A673 (cell line): ENCODE results near the gene CRY1. TPM values are rescaled to one million over a fixed set of nuclear protein-coding genes. Genes with fewer than 3 reads are reported as not detected.

ENCODE experiments used
- BruUV-seq: library from RNA; stranded (reverse); fragments of 400-500 nt; replicated peaks from 2 replicates; lab custom pipeline; 2021; lab: Mats Ljungman, UMichigan
- CTCF ChIA-PET: fragments of 300-600 bp; sonication (Branson Sonifier 250); formaldehyde crosslinking; loops from one replicate; lab custom pipeline; 2022; ENCODE audit warnings: antibody characterized with exemption; lab: Charles Lee
- POLR2A ChIA-PET: fragments of 300-600 bp; sonication (Branson Sonifier 250); formaldehyde crosslinking; loops from one replicate; lab custom pipeline; 2022; ENCODE audit warnings: antibody characterized with exemption; ENCODE audit not compliant: low non-redundant PET; lab: Charles Lee
- DNase-seq: peaks from one replicate; pipeline ENCODE4 v3.0.0-alpha.2; 2015; ENCODE audit warnings: low spot score
- H3K27ac ChIP-seq: fragments of 200-600 bp; sonication (generic); 2 replicates; pipeline ENCODE4 v1.5.1; 2016; ENCODE audit warnings: mixed run types, low read depth, mild to moderate bottlenecking, mixed read lengths, antibody characterized with exemption, low read length; ENCODE audit not compliant: poor library complexity, severe bottlenecking
- H3K27me3 ChIP-seq: fragments of 200-600 bp; sonication (generic); replicated peaks from 2 replicates; pipeline ENCODE4 v1.6.1; 2017; ENCODE audit warnings: mixed run types, low read depth, mild to moderate bottlenecking, mixed read lengths, antibody characterized with exemption, low read length; ENCODE audit not compliant: insufficient read depth, poor library complexity
- H3K36me3 ChIP-seq: fragments of 200-600 bp; sonication (generic); 2 replicates; pipeline ENCODE4 v1.6.1; 2016; ENCODE audit warnings: mixed run types, mild to moderate bottlenecking, mixed read lengths, antibody characterized with exemption, low read length; ENCODE audit not compliant: insufficient read depth, poor library complexity, severe bottlenecking
- H3K4me1 ChIP-seq: fragments of 200-600 bp; sonication (generic); 2 replicates; pipeline ENCODE4 v1.6.1; 2017; ENCODE audit warnings: mixed run types, mild to moderate bottlenecking, mixed read lengths, antibody characterized with exemption, low read length; ENCODE audit not compliant: insufficient read depth, poor library complexity, severe bottlenecking
- H3K4me3 ChIP-seq: fragments of 200-600 bp; sonication (generic); 2 replicates; pipeline ENCODE4 v1.5.1; 2016; ENCODE audit warnings: low read depth, mixed run types, mild to moderate bottlenecking, mixed read lengths, low read length; ENCODE audit not compliant: poor library complexity, severe bottlenecking
- H3K9me3 ChIP-seq: fragments of 200-600 bp; sonication (generic); 2 replicates; pipeline ENCODE4 v1.6.1; 2016; ENCODE audit warnings: mixed run types, low read depth, mild to moderate bottlenecking, mixed read lengths, antibody characterized with exemption, low read length; ENCODE audit not compliant: poor library complexity, severe bottlenecking
- EZH2 ChIP-seq: fragments of 200-600 bp; sonication (generic); IDR thresholded peaks from 2 replicates; pipeline ENCODE4 v1.6.1; 2017; ENCODE audit warnings: borderline replicate concordance, low read depth, mild to moderate bottlenecking, mixed read lengths, antibody characterized with exemption, low read length; ENCODE audit not compliant: poor library complexity, severe bottlenecking
- intact Hi-C: fragments of 100-400 bp; cut with micrococcal nuclease; formaldehyde crosslinking; loops from one replicate; pipeline ENCODE4 v1.10.0; 2022; ENCODE audit not compliant: unreplicated experiment
- total RNA-seq: library from RNA; stranded (reverse); gene quantifications from 2 replicates; pipeline ENCODE4 v1.2.3, GENCODE V29; 2021
- TF ChIP-seq, protein P1 (sequence below): fragments of 300-800, 200-600 bp; sonication (generic); conservative IDR thresholded peaks from 2 replicates; pipeline ENCODE4 v1.5.1; 2017; ENCODE audit warnings: low read depth, mild to moderate bottlenecking, antibody characterized with exemption, low read length, moderate library complexity, mixed read lengths

The CRY1 gene
- total RNA-seq, 1 experiment from 2014 or later, result 41.0 TPM

DNA sequence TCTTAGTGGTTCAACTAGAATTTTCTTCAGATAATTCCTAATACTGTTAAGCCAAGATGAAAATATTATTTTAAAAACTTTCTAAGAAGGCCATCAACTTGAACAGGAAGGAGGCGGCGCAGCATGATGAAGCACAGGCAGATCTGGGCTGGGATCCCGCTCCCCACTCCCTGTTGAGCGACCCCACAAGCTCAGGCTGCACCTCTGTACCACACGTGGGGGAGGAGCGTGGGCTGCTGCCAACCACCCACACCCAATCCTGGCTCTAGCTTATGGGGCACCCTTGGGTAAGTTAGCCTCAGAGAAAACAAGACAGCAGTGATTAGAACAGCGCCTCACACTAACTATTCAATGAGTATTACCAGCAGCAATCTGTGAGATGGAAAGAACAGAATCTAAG lies 112.4 kb downstream of the CRY1 start:
- ChIA-PET CTCF (no interaction called here), POLR2A (no interaction called here)
- Histone ChIP-seq H3K36me3 (peaks cover 14% of the 10 kb centered on the region), H3K9me3 (no peaks in the 10 kb centered on the region), H3K27me3 (no peaks in the 10 kb centered on the region), H3K4me1 (peaks cover 13% of the 10 kb centered on the region), H3K27ac (no peak overlapping the region), H3K4me3 (no peak overlapping the region)
- intact Hi-C loops, result no loop called here
- TF ChIP-seq EZH2, result no peak
- TF ChIP-seq, protein P1, sequence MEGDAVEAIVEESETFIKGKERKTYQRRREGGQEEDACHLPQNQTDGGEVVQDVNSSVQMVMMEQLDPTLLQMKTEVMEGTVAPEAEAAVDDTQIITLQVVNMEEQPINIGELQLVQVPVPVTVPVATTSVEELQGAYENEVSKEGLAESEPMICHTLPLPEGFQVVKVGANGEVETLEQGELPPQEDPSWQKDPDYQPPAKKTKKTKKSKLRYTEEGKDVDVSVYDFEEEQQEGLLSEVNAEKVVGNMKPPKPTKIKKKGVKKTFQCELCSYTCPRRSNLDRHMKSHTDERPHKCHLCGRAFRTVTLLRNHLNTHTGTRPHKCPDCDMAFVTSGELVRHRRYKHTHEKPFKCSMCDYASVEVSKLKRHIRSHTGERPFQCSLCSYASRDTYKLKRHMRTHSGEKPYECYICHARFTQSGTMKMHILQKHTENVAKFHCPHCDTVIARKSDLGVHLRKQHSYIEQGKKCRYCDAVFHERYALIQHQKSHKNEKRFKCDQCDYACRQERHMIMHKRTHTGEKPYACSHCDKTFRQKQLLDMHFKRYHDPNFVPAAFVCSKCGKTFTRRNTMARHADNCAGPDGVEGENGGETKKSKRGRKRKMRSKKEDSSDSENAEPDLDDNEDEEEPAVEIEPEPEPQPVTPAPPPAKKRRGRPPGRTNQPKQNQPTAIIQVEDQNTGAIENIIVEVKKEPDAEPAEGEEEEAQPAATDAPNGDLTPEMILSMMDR, result no peak
- no TSS peak for BruUV-seq
- DNase-seq, result no peak

DNA sequence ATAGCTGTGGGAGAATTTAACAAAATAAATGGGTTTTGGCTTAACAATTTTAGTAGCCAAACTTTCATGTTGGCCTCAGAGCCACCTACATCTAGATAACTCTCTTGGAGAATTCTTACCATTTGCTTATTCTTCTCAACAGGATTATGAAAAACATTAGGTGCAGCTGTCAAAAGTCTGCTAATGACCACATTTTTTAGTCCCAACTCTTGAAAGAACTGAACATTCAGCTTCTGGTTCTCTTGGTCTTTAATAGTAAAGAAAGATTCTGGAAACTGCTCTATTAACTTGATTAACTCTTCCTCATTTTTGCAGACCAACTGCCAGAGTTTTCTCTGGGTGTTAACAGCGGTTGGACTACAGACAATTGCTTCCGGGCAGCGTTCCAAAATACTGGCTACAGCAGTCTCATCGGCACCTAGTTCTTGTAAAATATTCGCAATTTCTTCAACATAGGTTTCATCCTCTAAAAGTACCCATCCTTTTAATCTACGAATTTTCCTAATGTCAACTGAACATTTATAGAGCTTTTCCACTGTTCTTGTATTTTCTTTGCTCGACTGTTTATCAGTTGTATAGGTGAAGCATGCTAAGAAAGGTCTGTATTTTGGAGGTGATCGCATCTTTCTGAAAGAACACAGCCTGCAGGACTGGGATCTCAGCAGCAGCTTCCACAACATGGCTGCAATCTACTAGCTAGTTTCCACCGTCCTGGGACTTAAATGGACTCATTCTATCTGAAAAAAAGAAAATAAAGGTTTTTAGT lies 115.1 kb downstream of the CRY1 start:
- CTCF ChIA-PET, result no interaction called here
- TF ChIP-seq EZH2, result no peak
- TF ChIP-seq, protein P1, result no peak
- no peaks in the 10 kb centered on the region for H3K27me3 ChIP-seq
- peaks cover 13% of the 10 kb centered on the region for H3K4me1 ChIP-seq
- no TSS peak for BruUV-seq
- DNase-seq, result peak; percentile 77
- intact Hi-C loops, result no loop called here
- POLR2A ChIA-PET, result interaction anchor here (0.6 kb wide), 1 partner anchor 426 kb away, joined by 4 read pairs; no protein-coding TSS in a partner anchor
- no peak overlapping the region for H3K4me3 ChIP-seq
- no peaks in the 10 kb centered on the region for H3K9me3 ChIP-seq
- peaks cover 5% of the 10 kb centered on the region for H3K36me3 ChIP-seq
- peak overlapping the region; percentile 22 for H3K27ac ChIP-seq

DNA sequence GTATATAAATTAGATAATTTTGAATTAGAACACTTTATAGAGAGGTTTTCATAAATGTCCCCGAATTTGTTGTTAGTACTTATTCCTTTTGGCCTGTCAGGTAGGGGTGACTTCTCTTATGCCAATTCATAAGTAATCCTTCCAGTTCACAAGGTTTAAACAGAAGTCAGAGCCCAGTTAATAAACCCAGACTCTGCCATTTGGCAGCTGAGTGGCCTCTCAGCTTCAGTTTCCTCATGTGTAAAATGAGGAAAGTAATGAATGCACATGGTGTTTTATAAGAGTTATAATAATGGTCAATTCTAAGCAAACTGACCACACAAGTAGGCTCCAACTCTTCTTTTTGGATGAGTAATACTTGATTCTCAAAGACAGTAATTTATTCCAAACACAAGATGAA lies 116.7 kb downstream of the CRY1 start:
- Histone ChIP-seq H3K36me3 (peaks cover 5% of the 10 kb centered on the region), H3K4me1 (peaks cover 13% of the 10 kb centered on the region), H3K27ac (no peak overlapping the region), H3K4me3 (no peak overlapping the region), H3K9me3 (no peaks in the 10 kb centered on the region), H3K27me3 (no peaks in the 10 kb centered on the region)
- intact Hi-C loops, result no loop called here
- no peak for DNase-seq
- TF ChIP-seq, protein P1, result no peak
- no peak for TF ChIP-seq EZH2
- ChIA-PET POLR2A (no interaction called here), CTCF (no interaction called here)
- no TSS peak for BruUV-seq
